ENCODE results near the gene CSMD2.

Gene CSMD2

GRCh38 chr1:33828059-33828458, 337.0 kb downstream of the CSMD2 start:
- H3K79me2 ChIP-seq (ENCODE audit: control insufficient read depth, insufficient read depth, low read length): no peaks in the 10 kb centered on the region
- no peaks in the 10 kb centered on the region for H3K79me1 ChIP-seq (ENCODE audit: low read length)
- H2BK5ac ChIP-seq (ENCODE audit: low read length): no peak overlapping the region
- H3K36me3 ChIP-seq (ENCODE audit: control insufficient read depth, insufficient read depth, low read length): no peaks in the 10 kb centered on the region
- no peak overlapping the region for H3K4me3 ChIP-seq (ENCODE audit: low read length)
- no peak overlapping the region for H3K56ac ChIP-seq (ENCODE audit: low read length)
- DNase-seq: no peak
- H2BK120ac ChIP-seq (ENCODE audit: low read depth, low read length): no peak overlapping the region
- H3K23ac ChIP-seq (ENCODE audit: low read length): no peak overlapping the region
- no peak overlapping the region for H4K8ac ChIP-seq (ENCODE audit: low read depth, low read length)
- no peaks in the 10 kb centered on the region for H3K4me1 ChIP-seq (ENCODE audit: control insufficient read depth, low read depth, low read length)
- H3K9ac ChIP-seq (ENCODE audit: low read length): no peak overlapping the region
- no peak overlapping the region for H2AK5ac ChIP-seq (ENCODE audit: low read length)
- H3K27me3 ChIP-seq (ENCODE audit: insufficient read depth, low read length, poor library complexity): no peaks in the 10 kb centered on the region
- no peak overlapping the region for H3K4me2 ChIP-seq (ENCODE audit: low read length)
- no peak overlapping the region for H3K27ac ChIP-seq (ENCODE audit: low read depth, low read length)
- H2BK15ac ChIP-seq (replicated peaks; ENCODE audit: low read depth): no peak overlapping the region
- no peak overlapping the region for H3K4ac ChIP-seq (ENCODE audit: low read depth, low read length)
- H3K18ac ChIP-seq (ENCODE audit: low read length): no peak overlapping the region
- no peak overlapping the region for H4K5ac ChIP-seq (ENCODE audit: low read length)
- no CpG with 5 or more reads among the region's 5 CpGs for WGBS (ENCODE audit: extremely low coverage, insufficient coverage, low lambda C conversion rate)

GRCh38 chr1:33826711-33827110, 338.3 kb downstream of the CSMD2 start:
- no peak overlapping the region for H2BK15ac ChIP-seq (replicated peaks; ENCODE audit: low read depth)
- H4K5ac ChIP-seq (ENCODE audit: low read length): no peak overlapping the region
- H3K4me1 ChIP-seq (ENCODE audit: control insufficient read depth, low read depth, low read length): no peaks in the 10 kb centered on the region
- H3K18ac ChIP-seq (ENCODE audit: low read length): no peak overlapping the region
- no peaks in the 10 kb centered on the region for H3K27me3 ChIP-seq (ENCODE audit: insufficient read depth, low read length, poor library complexity)
- DNase-seq: no peak
- H4K8ac ChIP-seq (ENCODE audit: low read depth, low read length): no peak overlapping the region
- no peak overlapping the region for H2BK5ac ChIP-seq (ENCODE audit: low read length)
- WGBS (ENCODE audit: extremely low coverage, insufficient coverage, low lambda C conversion rate): no CpG with 5 or more reads among the region's 5 CpGs
- no peaks in the 10 kb centered on the region for H3K36me3 ChIP-seq (ENCODE audit: control insufficient read depth, insufficient read depth, low read length)
- no peak overlapping the region for H3K4ac ChIP-seq (ENCODE audit: low read depth, low read length)
- H2BK120ac ChIP-seq (ENCODE audit: low read depth, low read length): no peak overlapping the region
- H3K9ac ChIP-seq (ENCODE audit: low read length): no peak overlapping the region
- H3K79me2 ChIP-seq (ENCODE audit: control insufficient read depth, insufficient read depth, low read length): no peaks in the 10 kb centered on the region
- H2AK5ac ChIP-seq (ENCODE audit: low read length): no peak overlapping the region
- H3K4me3 ChIP-seq (ENCODE audit: low read length): no peak overlapping the region
- H3K23ac ChIP-seq (ENCODE audit: low read length): no peak overlapping the region
- H3K79me1 ChIP-seq (ENCODE audit: low read length): no peaks in the 10 kb centered on the region
- no peak overlapping the region for H3K56ac ChIP-seq (ENCODE audit: low read length)
- no peak overlapping the region for H3K27ac ChIP-seq (ENCODE audit: low read depth, low read length)
- H3K4me2 ChIP-seq (ENCODE audit: low read length): no peak overlapping the region

GRCh38 chr1:33826311-33826710, 338.7 kb downstream of the CSMD2 start:
- H3K79me2 ChIP-seq (ENCODE audit: control insufficient read depth, insufficient read depth, low read length): no peaks in the 10 kb centered on the region
- no peak overlapping the region for H3K4me3 ChIP-seq (ENCODE audit: low read length)
- H3K18ac ChIP-seq (ENCODE audit: low read length): no peak overlapping the region
- no peak overlapping the region for H2BK120ac ChIP-seq (ENCODE audit: low read depth, low read length)
- DNase-seq: no peak
- H3K27ac ChIP-seq (ENCODE audit: low read depth, low read length): no peak overlapping the region
- H3K36me3 ChIP-seq (ENCODE audit: control insufficient read depth, insufficient read depth, low read length): no peaks in the 10 kb centered on the region
- no peaks in the 10 kb centered on the region for H3K4me1 ChIP-seq (ENCODE audit: control insufficient read depth, low read depth, low read length)
- no peak overlapping the region for H4K5ac ChIP-seq (ENCODE audit: low read length)
- no peak overlapping the region for H3K4me2 ChIP-seq (ENCODE audit: low read length)
- H3K79me1 ChIP-seq (ENCODE audit: low read length): no peaks in the 10 kb centered on the region
- H2BK5ac ChIP-seq (ENCODE audit: low read length): no peak overlapping the region
- H2AK5ac ChIP-seq (ENCODE audit: low read length): no peak overlapping the region
- no peaks in the 10 kb centered on the region for H3K27me3 ChIP-seq (ENCODE audit: insufficient read depth, low read length, poor library complexity)
- H4K8ac ChIP-seq (ENCODE audit: low read depth, low read length): no peak overlapping the region
- H3K4ac ChIP-seq (ENCODE audit: low read depth, low read length): no peak overlapping the region
- H3K9ac ChIP-seq (ENCODE audit: low read length): no peak overlapping the region
- H3K23ac ChIP-seq (ENCODE audit: low read length): no peak overlapping the region
- no peak overlapping the region for H3K56ac ChIP-seq (ENCODE audit: low read length)
- H2BK15ac ChIP-seq (replicated peaks; ENCODE audit: low read depth): no peak overlapping the region

GRCh38 chr1:33825506-33825905, 339.5 kb downstream of the CSMD2 start:
- H3K79me1 ChIP-seq (ENCODE audit: low read length): no peaks in the 10 kb centered on the region
- no peaks in the 10 kb centered on the region for H3K79me2 ChIP-seq (ENCODE audit: control insufficient read depth, insufficient read depth, low read length)
- DNase-seq: no peak
- no peak overlapping the region for H3K4me3 ChIP-seq (ENCODE audit: low read length)
- H3K27ac ChIP-seq (ENCODE audit: low read depth, low read length): no peak overlapping the region
- H3K4me1 ChIP-seq (ENCODE audit: control insufficient read depth, low read depth, low read length): no peaks in the 10 kb centered on the region
- H3K56ac ChIP-seq (ENCODE audit: low read length): no peak overlapping the region
- H2BK5ac ChIP-seq (ENCODE audit: low read length): no peak overlapping the region
- no peak overlapping the region for H3K18ac ChIP-seq (ENCODE audit: low read length)
- no peak overlapping the region for H2BK15ac ChIP-seq (replicated peaks; ENCODE audit: low read depth)
- no peak overlapping the region for H3K23ac ChIP-seq (ENCODE audit: low read length)
- whole genome bisulfite sequencing (ENCODE audit: extremely low coverage, insufficient coverage, low lambda C conversion rate): no CpG with 5 or more reads among the region's 10 CpGs
- H3K9ac ChIP-seq (ENCODE audit: low read length): no peak overlapping the region
- no peak overlapping the region for H4K5ac ChIP-seq (ENCODE audit: low read length)
- no peak overlapping the region for H4K8ac ChIP-seq (ENCODE audit: low read depth, low read length)
- no peak overlapping the region for H3K4ac ChIP-seq (ENCODE audit: low read depth, low read length)
- H2BK120ac ChIP-seq (ENCODE audit: low read depth, low read length): no peak overlapping the region
- no peaks in the 10 kb centered on the region for H3K36me3 ChIP-seq (ENCODE audit: control insufficient read depth, insufficient read depth, low read length)
- H2AK5ac ChIP-seq (ENCODE audit: low read length): no peak overlapping the region
- no peak overlapping the region for H3K4me2 ChIP-seq (ENCODE audit: low read length)
- no peaks in the 10 kb centered on the region for H3K27me3 ChIP-seq (ENCODE audit: insufficient read depth, low read length, poor library complexity)

- H3K56ac ChIP-seq (ENCODE audit: low read length): no peak overlapping the region
- DNase-seq: no peak
- no peak overlapping the region for H2AK5ac ChIP-seq (ENCODE audit: low read length)
- no peaks in the 10 kb centered on the region for H3K79me2 ChIP-seq (ENCODE audit: control insufficient read depth, insufficient read depth, low read length)
- no CpG with 5 or more reads among the region's 1 CpG for WGBS (ENCODE audit: extremely low coverage, insufficient coverage, low lambda C conversion rate)
- H3K4me2 ChIP-seq (ENCODE audit: low read length): no peak overlapping the region
- H3K4me1 ChIP-seq (ENCODE audit: control insufficient read depth, low read depth, low read length): no peaks in the 10 kb centered on the region
- H2BK15ac ChIP-seq (replicated peaks; ENCODE audit: low read depth): no peak overlapping the region
- no peak overlapping the region for H3K4ac ChIP-seq (ENCODE audit: low read depth, low read length)
- no peak overlapping the region for H3K27ac ChIP-seq (ENCODE audit: low read depth, low read length)
- H3K79me1 ChIP-seq (ENCODE audit: low read length): no peaks in the 10 kb centered on the region
- H2BK120ac ChIP-seq (ENCODE audit: low read depth, low read length): no peak overlapping the region
- no peak overlapping the region for H4K5ac ChIP-seq (ENCODE audit: low read length)
- no peak overlapping the region for H3K9ac ChIP-seq (ENCODE audit: low read length)
- H3K18ac ChIP-seq (ENCODE audit: low read length): no peak overlapping the region
- no peaks in the 10 kb centered on the region for H3K36me3 ChIP-seq (ENCODE audit: control insufficient read depth, insufficient read depth, low read length)
- H3K27me3 ChIP-seq (ENCODE audit: insufficient read depth, low read length, poor library complexity): no peaks in the 10 kb centered on the region
- H4K8ac ChIP-seq (ENCODE audit: low read depth, low read length): no peak overlapping the region
- H2BK5ac ChIP-seq (ENCODE audit: low read length): no peak overlapping the region
- H3K4me3 ChIP-seq (ENCODE audit: low read length): no peak overlapping the region
- H3K23ac ChIP-seq (ENCODE audit: low read length): no peak overlapping the region
Observed at GRCh38 chr1:33824971-33825370, 340.1 kb downstream of the CSMD2 start.

- H3K4ac ChIP-seq (ENCODE audit: low read depth, low read length): no peak overlapping the region
- H4K8ac ChIP-seq (ENCODE audit: low read depth, low read length): no peak overlapping the region
- H3K79me1 ChIP-seq (ENCODE audit: low read length): no peaks in the 10 kb centered on the region
- no peak overlapping the region for H2BK5ac ChIP-seq (ENCODE audit: low read length)
- H3K18ac ChIP-seq (ENCODE audit: low read length): no peak overlapping the region
- no peaks in the 10 kb centered on the region for H3K4me1 ChIP-seq (ENCODE audit: control insufficient read depth, low read depth, low read length)
- no peak overlapping the region for H3K23ac ChIP-seq (ENCODE audit: low read length)
- WGBS (ENCODE audit: extremely low coverage, insufficient coverage, low lambda C conversion rate): no CpG with 5 or more reads among the region's 6 CpGs
- no peak overlapping the region for H4K5ac ChIP-seq (ENCODE audit: low read length)
- no peak overlapping the region for H2AK5ac ChIP-seq (ENCODE audit: low read length)
- DNase-seq: no peak
- no peak overlapping the region for H2BK15ac ChIP-seq (replicated peaks; ENCODE audit: low read depth)
- H3K4me3 ChIP-seq (ENCODE audit: low read length): no peak overlapping the region
- no peaks in the 10 kb centered on the region for H3K27me3 ChIP-seq (ENCODE audit: insufficient read depth, low read length, poor library complexity)
- no peak overlapping the region for H3K56ac ChIP-seq (ENCODE audit: low read length)
- no peak overlapping the region for H3K9ac ChIP-seq (ENCODE audit: low read length)
- no peak overlapping the region for H3K4me2 ChIP-seq (ENCODE audit: low read length)
- H2BK120ac ChIP-seq (ENCODE audit: low read depth, low read length): no peak overlapping the region
- no peak overlapping the region for H3K27ac ChIP-seq (ENCODE audit: low read depth, low read length)
- H3K79me2 ChIP-seq (ENCODE audit: control insufficient read depth, insufficient read depth, low read length): no peaks in the 10 kb centered on the region
- H3K36me3 ChIP-seq (ENCODE audit: control insufficient read depth, insufficient read depth, low read length): no peaks in the 10 kb centered on the region
Observed at GRCh38 chr1:33824321-33824720, 340.7 kb downstream of the CSMD2 start.

All from mesendoderm (in vitro differentiated cells).